Stomach (tissue), 9 donors: ENCODE measurements around the gene DNAJC4. TPM values are rescaled to one million over a fixed set of nuclear protein-coding genes. Genes with fewer than 3 reads are reported as not detected.

Experiments used
- DNase-seq, 2 donors: peaks; one replicate each; pipeline versions ENCODE4 v3.0.0 to v3.0.0-alpha.2; 2013 to 2019
- H3K27ac ChIP-seq, 5 donors: fragments of 200-600 bp in 4 of 5; sonication (generic) in 4 of 5; one replicate each; pipeline ENCODE4 v1.5.1; 2013 to 2019; ENCODE audit warnings: mild to moderate bottlenecking in 1 of 5, moderate library complexity in 1 of 5
- H3K27me3 ChIP-seq, 3 donors: fragments of 200-600 bp; sonication (generic); one replicate each; pipeline ENCODE4 v1.5.1; 2017 to 2019; ENCODE audit warnings: mixed run types in 1 of 3
- H3K36me3 ChIP-seq, 4 donors: fragments of 200-600 bp; sonication (generic); 1 replicate in 3 of 4; 2 replicates in 1 of 4; pipeline ENCODE4 v1.5.1; 2016 to 2019
- H3K4me1 ChIP-seq, 4 donors: fragments of 200-600 bp; sonication (generic); one replicate each; pipeline ENCODE4 v1.5.1; 2016 to 2019
- H3K4me3 ChIP-seq, 4 donors: fragments of 200-600 bp; sonication (generic) in 3 of 4; one replicate each; pipeline ENCODE4 v1.5.1; 2016 to 2019; ENCODE audit warnings: mild to moderate bottlenecking in 1 of 4
- H3K9me3 ChIP-seq, 4 donors: fragments of 200-600 bp; sonication (generic); one replicate each; pipeline ENCODE4 v1.5.1; 2016 to 2019
- CTCF ChIP-seq, 7 experiments: fragments of 450-650 bp in 4 of 7; fragments of 200-600 bp in 3 of 7; sonication (generic) in 3 of 7; IDR thresholded peaks; one replicate each; pipeline ENCODE4 v1.5.1; 2016 to 2019; ENCODE audit warnings: antibody characterized with exemption in 7 of 7, control low read depth in 2 of 7, mild to moderate bottlenecking in 1 of 7
- EP300 ChIP-seq: sonication (generic); formaldehyde crosslinking; IDR thresholded peaks from one replicate; pipeline ENCODE4 v1.6.1; 2017; ENCODE audit warnings: antibody characterized with exemption
- POLR2A ChIP-seq, 4 donors: fragments of 450-650 bp; IDR thresholded peaks; one replicate each; pipeline ENCODE4 v1.6.1; 2016; ENCODE audit warnings: antibody characterized with exemption in 4 of 4, control low read depth in 2 of 4, mild to moderate bottlenecking in 1 of 4, moderate library complexity in 1 of 4
- POLR2AphosphoS5 ChIP-seq, 3 donors: sonication (generic); formaldehyde crosslinking; IDR thresholded peaks; one replicate each; pipeline ENCODE4 v1.6.1; 2016; ENCODE audit warnings: antibody characterized with exemption in 3 of 3
- WGBS, 5 donors: extraction: QIAGEN DNeasy Blood & Tissue Kit in 3 of 5; methylation state at CpG; one replicate each; pipeline versions ENCODE4 v1.1.5 to v1.1.7; 2013 to 2018; 5-methylcytosine and 5-hydroxymethylcytosine counted together
- intact Hi-C: fragments of 100-400 bp; cut with DNase I; formaldehyde crosslinking; loops from one replicate; pipeline ENCODE4 v1.15.1; 2023; ENCODE audit warnings: low total_unique reads
- polyA plus RNA-seq, 3 donors: library from polyadenylated mRNA; stranded (reverse); fragments of 200-250 nt; gene quantifications; one replicate each; pipeline ENCODE4 v1.2.3, GENCODE V29; 2013
- total RNA-seq, 5 donors: library from RNA; depleted of rRNA; stranded (reverse); fragments of >200 nt; gene quantifications; one replicate each; pipeline versions ENCODE4 v1.1.0 to v1.2.3, GENCODE V29; 2014 to 2016
- donor health status: healthy with polysubstance abuse.
- donor health status: Bipolar disorder and iron deficiency.
- donor health status: healthy.

The DNAJC4 gene
- total and polyA plus RNA-seq, 8 donors: 8.3 to 115 (median 42.8) TPM

- Histone ChIP-seq H3K9me3 (no peaks in the 10 kb centered on the region), H3K4me1 (peaks cover 55 to 89% (median 84%) of the 10 kb centered on the region in 4 donors), H3K27ac (peak within 1 kb of the TSS; percentile 94 to 100 (median 99)), H3K36me3 (peaks cover 30 to 48% (median 36%) of the 10 kb centered on the region in 4 donors), H3K27me3 (no peaks in the 10 kb centered on the region), H3K4me3 (peak within 1 kb of the TSS; percentile 83 to 96 (median 90))
- DNase-seq: peak; percentile 98 to 99
- TF ChIP-seq CTCF (IDR thresholded peaks at IDR 0.05) (peak in 1 of 7 experiments; percentile 21), EP300 (peak; percentile 19), POLR2AphosphoS5 (IDR thresholded peaks at IDR 0.05) (peak; percentile 96 to 98 (median 98)), POLR2A (IDR thresholded peaks at IDR 0.05) (peak in 2 of 4 donors; percentile 45 to 64)
- WGBS, 5 donors: 1 to 3% (median 1%) methylated on average over 22 to 58 of the region's 58 CpGs
- intact Hi-C loops: no loop called here
Measured at GRCh38 chr11:64240435-64241240, 10.3 kb downstream of the DNAJC4 start, which contains the start of gene FKBP2. TSS of gene FKBP2 (plus strand) at chr11:64241095. CDS start at chr11:64242388, 1,293 bp downstream.

DNA sequence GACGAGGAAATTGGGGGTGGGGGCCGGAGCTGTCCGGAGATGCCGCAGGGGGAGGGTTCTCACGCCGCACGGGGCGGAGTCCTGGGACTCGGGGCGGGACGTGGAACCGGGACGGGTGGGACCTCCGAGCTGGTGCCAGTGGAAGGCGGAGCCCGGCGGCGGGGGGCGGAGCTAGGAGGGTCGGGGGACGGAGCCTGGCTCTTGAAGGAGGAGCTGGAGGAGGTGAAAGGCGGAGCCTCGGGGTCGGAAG lies 10.8 kb downstream of the DNAJC4 start:
- no peaks in the 10 kb centered on the region for H3K27me3 ChIP-seq
- H3K4me1 ChIP-seq: peaks cover 55 to 89% (median 84%) of the 10 kb centered on the region in 4 donors
- H3K36me3 ChIP-seq: peaks cover 30 to 48% (median 36%) of the 10 kb centered on the region in 4 donors
- H3K4me3 ChIP-seq: peak overlapping the region; percentile 83 to 96 (median 90)
- 0 to 3% (median 1%) methylated on average over 4 to 24 of the region's 24 CpGs for WGBS, 5 donors
- no peaks in the 10 kb centered on the region for H3K9me3 ChIP-seq
- TF ChIP-seq POLR2AphosphoS5 (IDR thresholded peaks at IDR 0.05): no peak
- no peak for TF ChIP-seq CTCF (IDR thresholded peaks at IDR 0.05)
- TF ChIP-seq POLR2A (IDR thresholded peaks at IDR 0.05): no peak
- no peak for TF ChIP-seq EP300
- intact Hi-C loops: no loop called here
- peak overlapping the region; percentile 94 to 100 (median 99) for H3K27ac ChIP-seq
- peak; percentile 100 for DNase-seq

DNA sequence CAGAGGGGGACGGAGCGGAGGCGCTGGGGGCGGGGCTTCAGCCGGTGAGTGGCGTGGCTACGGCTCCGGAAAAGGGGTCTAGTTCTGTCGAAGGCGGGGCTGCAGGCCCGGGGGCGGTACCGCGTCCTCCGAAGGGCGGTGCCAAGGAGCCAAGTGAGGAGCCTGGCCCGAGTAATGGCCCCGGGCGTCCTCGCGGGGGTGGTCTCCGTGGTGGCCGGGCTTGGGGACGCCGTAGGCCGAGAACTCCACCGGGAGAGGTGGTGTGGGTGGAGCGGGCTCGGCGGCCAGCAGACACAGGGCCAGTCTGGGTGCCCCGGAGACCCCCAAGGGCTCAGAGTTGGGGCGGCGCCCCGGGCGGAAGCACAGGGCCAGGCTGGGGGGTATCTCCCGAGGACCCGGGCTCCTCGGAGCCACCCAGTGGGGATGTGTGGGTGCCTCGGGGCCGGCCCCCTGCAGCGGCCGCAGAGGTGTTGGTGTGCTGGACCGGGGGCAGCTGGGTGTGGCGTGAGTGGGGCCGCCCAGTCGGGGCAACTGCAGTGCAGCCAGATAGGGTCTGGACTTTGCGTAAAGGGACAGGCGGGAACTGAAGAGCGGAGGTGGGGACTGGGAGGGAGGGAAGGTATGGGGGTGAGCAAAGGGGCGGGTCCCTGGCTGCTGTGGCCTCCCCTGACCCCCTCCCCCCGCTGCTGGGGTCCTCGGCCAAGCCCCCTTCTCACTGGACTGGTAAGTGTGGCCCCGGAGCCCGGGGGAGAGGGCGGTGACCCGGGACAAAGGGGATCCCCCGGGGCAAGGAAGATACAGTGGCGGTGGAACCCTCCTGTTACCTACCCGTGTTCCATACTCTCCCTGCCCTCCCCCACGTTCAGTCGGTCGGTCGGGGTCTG lies 11.4 kb downstream of the DNAJC4 start:
- peak in 1 of 2 donors; percentile 83 for DNase-seq
- TF ChIP-seq EP300: no peak
- no peak for TF ChIP-seq POLR2A (IDR thresholded peaks at IDR 0.05)
- peak in 2 of 3 donors; percentile 58 to 80 for TF ChIP-seq POLR2AphosphoS5 (IDR thresholded peaks at IDR 0.05)
- TF ChIP-seq CTCF (IDR thresholded peaks at IDR 0.05): no peak
- Histone ChIP-seq H3K4me1 (peaks cover 55 to 84% (median 79%) of the 10 kb centered on the region in 4 donors), H3K4me3 (peak overlapping the region; percentile 83 to 96 (median 90)), H3K27ac (peak overlapping the region; percentile 94 to 100 (median 99)), H3K36me3 (peaks cover 30 to 45% (median 36%) of the 10 kb centered on the region in 4 donors), H3K27me3 (no peaks in the 10 kb centered on the region), H3K9me3 (no peaks in the 10 kb centered on the region)
- WGBS, 5 donors: 0 to 1% (median 0%) methylated on average over 36 to 63 of the region's 63 CpGs
- intact Hi-C loops: no loop called here

DNA sequence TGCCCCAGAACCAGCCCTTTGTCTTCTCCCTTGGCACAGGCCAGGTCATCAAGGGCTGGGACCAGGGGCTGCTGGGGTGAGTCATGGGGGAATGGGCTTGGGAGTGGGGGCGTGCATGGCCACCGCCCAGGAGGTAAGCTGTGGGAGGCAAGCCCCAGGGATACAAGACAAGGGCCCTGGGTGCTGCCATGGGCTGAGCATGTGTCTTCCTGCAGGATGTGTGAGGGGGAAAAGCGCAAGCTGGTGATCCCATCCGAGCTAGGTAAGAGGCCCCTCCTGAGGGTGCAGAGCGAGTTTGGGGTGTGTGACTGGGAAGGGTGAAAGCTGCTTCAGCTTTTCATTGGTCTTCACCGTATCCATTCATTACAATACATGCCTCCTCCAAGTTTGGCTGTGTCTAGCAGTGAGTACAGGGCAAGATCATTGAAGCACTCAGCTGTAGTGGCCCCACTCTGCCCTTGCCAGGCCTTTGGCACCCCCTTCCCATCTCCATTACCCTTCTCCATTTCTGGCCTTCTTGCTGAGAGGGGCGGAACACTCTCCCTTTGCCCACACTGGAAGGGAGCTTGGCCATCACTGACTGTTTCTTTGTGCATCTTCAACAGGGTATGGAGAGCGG lies 13.0 kb downstream of the DNAJC4 start:
- intact Hi-C loops: no loop called here
- TF ChIP-seq CTCF (IDR thresholded peaks at IDR 0.05) (no peak), POLR2A (IDR thresholded peaks at IDR 0.05) (no peak), EP300 (no peak), POLR2AphosphoS5 (IDR thresholded peaks at IDR 0.05) (no peak)
- Histone ChIP-seq H3K4me1 (peaks cover 47 to 82% (median 76%) of the 10 kb centered on the region in 4 donors), H3K9me3 (no peaks in the 10 kb centered on the region), H3K27me3 (no peaks in the 10 kb centered on the region), H3K27ac (peak overlapping the region in 4 of 5 donors; percentile 94 to 100 (median 100)), H3K36me3 (peaks cover 20 to 29% (median 23%) of the 10 kb centered on the region in 4 donors), H3K4me3 (peak overlapping the region in 1 of 4 donors; percentile 83)
- DNase-seq: no peak
- 75 to 82% (median 81%) methylated on average over 5 to 8 of the region's 8 CpGs for WGBS, 5 donors
